ENCODE results near the gene PAQR9. TPM values are rescaled to one million over a fixed set of nuclear protein-coding genes. Genes with fewer than 3 reads are reported as not detected.
"Not testable (repeated sequence)": the region's sequence is repeated elsewhere in the genome, so short reads cannot be mapped to it uniquely, and the experiment has no call there.

The PAQR9 gene
- polyA plus RNA-seq, 1 of the 3 experiments (the other 2 are of a cell fraction) = 0.16 TPM

- WGBS (ENCODE audit: low lambda C conversion rate) = 86% methylated on average over 7 of the region's 7 CpGs
- Histone ChIP-seq H2AFZ (ENCODE audit: low read depth) (no peak overlapping the region), H3F3A (replicated peaks; ENCODE audit: insufficient read depth) (no peaks in the 10 kb centered on the region), H4K20me1 (ENCODE audit: insufficient read depth) (no peaks in the 10 kb centered on the region), H3K4me1 (ENCODE audit: control insufficient read depth in 1 of 2, insufficient read depth in 2 of 2, low read depth in 1 of 2, low read length in 1 of 2) (peaks cover 0 to 2% of the 10 kb centered on the region in 2 experiments; a peak in 1 of 4 replicates), H3K9me2 (no peaks in the 10 kb centered on the region), H3K9me3 (no peaks in the 10 kb centered on the region), H3K9ac (no peak overlapping the region), H3K27me3 (ENCODE audit: insufficient read depth) (no peaks in the 10 kb centered on the region), H3K27ac (ENCODE audit: low read depth in 2 of 2, low read length in 1 of 2) (no peak overlapping the region), H3K4me2 (no peak overlapping the region), H3K4me3 (ENCODE audit: low read depth in 2 of 2, low read length in 1 of 2) (no peak overlapping the region), H3K79me2 (ENCODE audit: insufficient read depth) (no peaks in the 10 kb centered on the region), H3K36me3 (replicated peaks in 1 of 2; ENCODE audit: control insufficient read depth in 1 of 2, insufficient read depth in 2 of 2, low read length in 1 of 2) (no peaks in the 10 kb centered on the region)
- CTCF ChIA-PET = interaction anchor here (3.3 to 6.2 kb wide), 2 partner anchors 163 to 164 kb away, joined by 37 to 88 read pairs; no protein-coding TSS in a partner anchor
- no peak for TF ChIP-seq SIN3A (IDR thresholded peaks at IDR 0.05; ENCODE audit: borderline replicate concordance, low read depth, low read length)
- TF ChIP-seq MXI1 (IDR thresholded peaks at IDR 0.05; ENCODE audit: low read depth, low read length) = no peak
- TF ChIP-seq JUND (IDR thresholded peaks at IDR 0.05) = no peak
- no peak for TF ChIP-seq USF1 (IDR thresholded peaks at IDR 0.05; ENCODE audit: borderline replicate concordance, low read depth)
- TF ChIP-seq TCF12 (IDR thresholded peaks at IDR 0.05) = no peak
- TF ChIP-seq PBX3 (IDR thresholded peaks at IDR 0.05) = no peak
- TF ChIP-seq TAF1 (IDR thresholded peaks at IDR 0.05; ENCODE audit: borderline replicate concordance, low read depth, low read length) = no peak
- TF ChIP-seq RAD21 (IDR thresholded peaks at IDR 0.05; ENCODE audit: low read length) = no peak
- no peak for TF ChIP-seq FOXJ3 (CRISPR knock-in tag; IDR thresholded peaks at IDR 0.05)
- TF ChIP-seq CTCF (IDR thresholded peaks at IDR 0.05) = no peak
- no peak for TF ChIP-seq NRF1 (IDR thresholded peaks at IDR 0.05; ENCODE audit: low read depth, low read length)
- DNase-seq = no peak
- POLR2A ChIA-PET = no interaction called here
Measured at GRCh38 chr3:142992323-142992722, 28.8 kb upstream of the PAQR9 start.

- no peak overlapping the region for H2AFZ ChIP-seq (ENCODE audit: low read depth)
- ChIA-PET POLR2A (no interaction called here), CTCF (interaction anchor here (0.9 to 6.2 kb wide), 6 partner anchors 11 to 403 kb away, joined by 3 to 88 read pairs (median 4); partner anchors contain the start of gene U2SURP)
- no peak for DNase-seq
- H3K27ac ChIP-seq (ENCODE audit: low read depth in 2 of 2, low read length in 1 of 2) = no peak overlapping the region
- H3K9me2 ChIP-seq = no peaks in the 10 kb centered on the region
- no peaks in the 10 kb centered on the region for H3K27me3 ChIP-seq (ENCODE audit: insufficient read depth)
- no peak for TF ChIP-seq TAF1 (IDR thresholded peaks at IDR 0.05; ENCODE audit: borderline replicate concordance, low read depth, low read length)
- no peak for TF ChIP-seq MXI1 (IDR thresholded peaks at IDR 0.05; ENCODE audit: low read depth, low read length)
- 0 out of 4 replicates have a peak, but pooled peaks cover 0 to 2% of the 10 kb centered on the region in 2 experiments for H3K4me1 ChIP-seq (ENCODE audit: control insufficient read depth in 1 of 2, insufficient read depth in 2 of 2, low read depth in 1 of 2, low read length in 1 of 2)
- no peak overlapping the region for H3K9ac ChIP-seq
- H3K79me2 ChIP-seq (ENCODE audit: insufficient read depth) = no peaks in the 10 kb centered on the region
- H4K20me1 ChIP-seq (ENCODE audit: insufficient read depth) = no peaks in the 10 kb centered on the region
- H3F3A ChIP-seq (replicated peaks; ENCODE audit: insufficient read depth) = no peaks in the 10 kb centered on the region
- WGBS (ENCODE audit: low lambda C conversion rate) = 93% methylated on average over 5 of the region's 5 CpGs
- H3K9me3 ChIP-seq = no peaks in the 10 kb centered on the region
- H3K36me3 ChIP-seq (replicated peaks in 1 of 2; ENCODE audit: control insufficient read depth in 1 of 2, insufficient read depth in 2 of 2, low read length in 1 of 2) = no peaks in the 10 kb centered on the region
- H3K4me3 ChIP-seq (ENCODE audit: low read depth in 2 of 2, low read length in 1 of 2) = no peak overlapping the region
- H3K4me2 ChIP-seq = no peak overlapping the region
Measured at GRCh38 chr3:142990721-142991120, 27.2 kb upstream of the PAQR9 start.

- H3F3A ChIP-seq (replicated peaks; ENCODE audit: insufficient read depth); H4K20me1 ChIP-seq (ENCODE audit: insufficient read depth); H3K36me3 ChIP-seq (replicated peaks in 1 of 2; ENCODE audit: control insufficient read depth in 1 of 2, insufficient read depth in 2 of 2, low read length in 1 of 2); H3K9me3 ChIP-seq; H3K4me3 ChIP-seq (ENCODE audit: low read depth in 2 of 2, low read length in 1 of 2); DNase-seq; H3K4me1 ChIP-seq (ENCODE audit: control insufficient read depth in 1 of 2, insufficient read depth in 2 of 2, low read depth in 1 of 2, low read length in 1 of 2); H3K9ac ChIP-seq; H3K27me3 ChIP-seq (ENCODE audit: insufficient read depth); H3K9me2 ChIP-seq; POLR2A ChIA-PET; H3K79me2 ChIP-seq (ENCODE audit: insufficient read depth); H3K4me2 ChIP-seq; H3K27ac ChIP-seq (ENCODE audit: low read depth in 2 of 2, low read length in 1 of 2); H2AFZ ChIP-seq (ENCODE audit: low read depth): not testable (repeated sequence)
- CTCF ChIA-PET = interaction anchor here (6.2 kb wide), 1 partner anchor 159 kb away, joined by 88 read pairs; no protein-coding TSS in a partner anchor
- WGBS (ENCODE audit: low lambda C conversion rate) = 93% methylated on average over 2 of the region's 3 CpGs
Measured at GRCh38 chr3:142988826-142989225, 25.4 kb upstream of the PAQR9 start.

GRCh38 chr3:142988221-142988620 is 24.7 kb upstream of the PAQR9 start:
- H3K4me1 ChIP-seq (ENCODE audit: control insufficient read depth in 1 of 2, insufficient read depth in 2 of 2, low read depth in 1 of 2, low read length in 1 of 2); H4K20me1 ChIP-seq (ENCODE audit: insufficient read depth); H3K27ac ChIP-seq (ENCODE audit: low read depth in 2 of 2, low read length in 1 of 2); H3K4me3 ChIP-seq (ENCODE audit: low read depth in 2 of 2, low read length in 1 of 2); H3K27me3 ChIP-seq (ENCODE audit: insufficient read depth); H3K9me3 ChIP-seq; POLR2A ChIA-PET; H3K36me3 ChIP-seq (replicated peaks in 1 of 2; ENCODE audit: control insufficient read depth in 1 of 2, insufficient read depth in 2 of 2, low read length in 1 of 2); H3K9ac ChIP-seq; H3K4me2 ChIP-seq; H3F3A ChIP-seq (replicated peaks; ENCODE audit: insufficient read depth); H3K79me2 ChIP-seq (ENCODE audit: insufficient read depth); H2AFZ ChIP-seq (ENCODE audit: low read depth); DNase-seq; H3K9me2 ChIP-seq: not testable (repeated sequence)
- CTCF ChIA-PET = interaction anchor here (0.9 to 6.2 kb wide), 5 partner anchors 13 to 401 kb away, joined by 3 to 88 read pairs (median 7); partner anchors contain the start of gene U2SURP
- WGBS (ENCODE audit: low lambda C conversion rate) = 64% methylated on average over 2 of the region's 2 CpGs

All from SK-N-SH (cell line).